HG02642 (cell line): ENCODE measurements around the gene AQP2.

Source experiments
- ATAC-seq: cut with Tn5 transposase; IDR thresholded peaks from one replicate; pipeline ENCODE4 v1.9.1; 2021; ENCODE audit warnings: mild to moderate bottlenecking; ENCODE audit not compliant: unreplicated experiment, poor library complexity

Gene AQP2, protein sequence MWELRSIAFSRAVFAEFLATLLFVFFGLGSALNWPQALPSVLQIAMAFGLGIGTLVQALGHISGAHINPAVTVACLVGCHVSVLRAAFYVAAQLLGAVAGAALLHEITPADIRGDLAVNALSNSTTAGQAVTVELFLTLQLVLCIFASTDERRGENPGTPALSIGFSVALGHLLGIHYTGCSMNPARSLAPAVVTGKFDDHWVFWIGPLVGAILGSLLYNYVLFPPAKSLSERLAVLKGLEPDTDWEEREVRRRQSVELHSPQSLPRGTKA

DNA sequence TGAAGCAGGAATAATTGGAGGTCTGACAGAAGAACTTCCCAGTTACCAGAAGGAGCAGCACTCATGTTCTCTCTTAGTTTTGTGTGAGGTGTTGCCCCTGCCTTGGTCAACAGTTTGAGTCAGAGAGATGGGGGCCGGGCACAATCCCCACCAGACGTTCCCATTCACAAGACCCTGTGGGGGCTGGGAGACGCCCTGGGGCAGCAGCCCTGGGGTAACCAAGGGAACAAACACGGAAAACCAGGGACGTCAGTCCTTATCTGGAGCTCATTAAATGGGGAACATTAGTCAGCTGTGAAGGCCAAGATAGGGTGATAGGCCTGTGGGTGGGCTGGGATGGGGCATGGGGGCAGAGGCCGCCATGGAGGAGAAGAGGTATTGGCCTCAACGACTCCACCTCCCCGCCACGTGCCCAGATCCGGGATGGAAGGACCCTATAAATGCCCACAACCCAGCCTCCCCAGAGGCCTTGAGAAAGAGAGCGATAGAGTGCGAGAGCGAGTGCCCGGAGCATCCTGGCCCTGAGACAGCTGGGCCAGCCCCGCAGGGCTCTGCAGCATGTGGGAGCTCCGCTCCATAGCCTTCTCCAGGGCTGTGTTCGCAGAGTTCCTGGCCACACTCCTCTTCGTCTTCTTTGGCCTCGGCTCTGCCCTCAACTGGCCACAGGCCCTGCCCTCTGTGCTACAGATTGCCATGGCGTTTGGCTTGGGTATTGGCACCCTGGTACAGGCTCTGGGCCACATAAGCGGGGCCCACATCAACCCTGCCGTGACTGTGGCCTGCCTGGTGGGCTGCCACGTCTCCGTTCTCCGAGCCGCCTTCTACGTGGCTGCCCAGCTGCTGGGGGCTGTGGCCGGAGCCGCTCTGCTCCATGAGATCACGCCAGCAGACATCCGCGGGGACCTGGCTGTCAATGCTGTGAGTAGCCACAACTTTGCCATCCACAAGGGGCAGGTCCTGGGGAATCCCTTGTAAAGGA, at the start of gene AQP2:
Gene AQP2 (plus strand): TSS at position 465 of the 979 bp plus-strand sequence. CDS start 94 bp downstream, at position 559.
- ATAC-seq: no peak

GRCh38 chr12:49901026-49901425, 49.5 kb upstream of the AQP2 start:
- no peak for ATAC-seq

GRCh38 chr12:49901986-49902385, 48.6 kb upstream of the AQP2 start:
- ATAC-seq: no peak

GRCh38 chr12:49902399-49903350, 47.9 kb upstream of the AQP2 start:
- no peak for ATAC-seq

DNA sequence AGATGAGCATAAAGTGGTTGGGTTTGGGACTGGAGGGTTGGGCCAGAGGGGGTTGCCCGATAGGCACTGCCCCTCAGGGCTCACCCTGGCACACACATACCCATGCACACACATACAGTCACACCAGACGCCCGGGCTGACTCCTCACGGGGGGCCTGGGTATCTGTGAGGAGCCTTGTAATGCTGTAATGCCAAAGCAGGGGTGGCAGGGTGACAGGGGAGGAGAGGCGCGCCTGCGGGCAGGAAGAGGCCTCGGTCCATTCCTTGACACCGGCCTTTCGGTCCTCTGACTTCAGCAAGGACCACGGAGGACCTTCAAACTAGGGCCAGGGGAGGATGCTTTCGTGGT, 47.2 kb upstream of the AQP2 start:
- no peak for ATAC-seq

- ATAC-seq: no peak
Observed at GRCh38 chr12:49903700-49904423, 46.7 kb upstream of the AQP2 start, which contains the start of gene FAIM2. Gene FAIM2 (minus strand): TSS chr12:49903900. CDS start chr12:49903792, 108 bp downstream.

- no peak for ATAC-seq
Observed at GRCh38 chr12:49904601-49905000, 45.9 kb upstream of the AQP2 start.

DNA sequence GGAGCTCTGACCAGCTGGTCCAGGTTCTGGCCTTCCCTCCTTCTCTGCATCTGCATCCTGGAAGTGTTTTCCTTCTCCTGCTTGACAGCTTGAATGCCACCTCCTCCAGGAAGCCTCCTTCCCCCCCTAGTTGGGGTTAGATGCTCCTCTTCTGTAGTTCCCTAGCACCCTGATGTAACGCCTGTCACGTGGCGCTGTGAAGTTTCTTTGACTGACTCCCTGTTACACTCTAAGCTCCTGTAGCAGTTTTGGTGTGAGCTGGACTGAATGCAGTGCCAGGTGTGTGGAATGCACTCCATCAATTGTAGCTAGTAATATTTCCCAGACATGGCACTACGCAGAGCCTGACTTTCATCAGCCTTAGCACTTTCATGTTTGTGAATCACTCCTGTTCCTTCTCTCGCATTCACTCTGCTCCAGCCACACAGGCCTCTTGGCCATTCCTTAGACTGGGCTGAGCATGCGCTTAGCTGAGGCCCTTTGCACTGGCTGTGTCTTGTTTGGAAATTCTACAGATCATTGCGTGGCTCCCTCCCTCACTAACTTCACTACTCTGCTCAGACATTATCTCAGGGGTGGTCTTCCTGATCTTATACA, 44.7 kb upstream of the AQP2 start:
- ATAC-seq: no peak

GRCh38 chr12:49907352-49907751, 43.2 kb upstream of the AQP2 start:
- ATAC-seq: no peak

DNA sequence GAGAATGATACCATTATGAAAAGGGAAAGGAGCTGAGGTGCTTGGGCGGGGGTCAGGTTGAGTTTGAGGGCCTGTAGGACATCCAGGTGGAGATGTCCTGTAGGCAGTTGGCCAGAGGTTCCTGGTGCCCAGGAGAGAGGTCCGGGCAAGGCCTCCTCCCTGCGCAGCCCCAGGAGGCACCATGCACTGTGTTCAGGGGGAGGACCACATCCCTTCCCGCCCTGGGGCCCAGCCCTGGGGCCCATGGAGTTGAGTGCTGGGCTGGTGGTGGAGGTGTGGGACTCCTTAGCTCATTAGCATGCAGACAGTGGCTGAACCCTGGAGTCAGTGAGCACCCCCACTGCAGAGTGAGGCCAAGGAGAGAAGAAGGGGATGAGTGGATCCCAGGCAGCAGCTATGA, 41.2 kb upstream of the AQP2 start:
- ATAC-seq: no peak

GRCh38 chr12:49909826-49910225, 40.7 kb upstream of the AQP2 start:
- no peak for ATAC-seq

- ATAC-seq: no peak
Observed at GRCh38 chr12:49910331-49911212, 40.0 kb upstream of the AQP2 start.

DNA sequence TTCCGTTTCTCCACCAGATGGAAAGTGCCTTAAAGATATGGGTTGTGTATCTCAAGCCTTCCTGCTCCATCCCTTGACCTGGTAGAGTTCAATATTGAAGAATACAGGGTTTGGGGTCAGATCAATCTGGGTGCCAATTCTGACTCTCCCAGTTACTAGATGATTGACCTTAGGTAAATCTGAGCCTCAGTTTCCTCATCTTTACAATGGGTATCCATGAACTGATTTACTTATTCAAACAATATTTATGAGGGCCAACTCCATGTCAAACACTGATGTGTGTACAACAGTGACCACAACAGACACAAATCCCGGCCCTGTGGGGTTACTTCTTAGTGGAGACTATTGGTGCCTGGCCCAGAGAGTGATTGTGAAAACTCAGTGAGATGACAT, 39.3 kb upstream of the AQP2 start:
- no peak for ATAC-seq

GRCh38 chr12:49912345-49913255, 37.9 kb upstream of the AQP2 start:
- no peak for ATAC-seq

GRCh38 chr12:49916129-49916919, 34.2 kb upstream of the AQP2 start:
- ATAC-seq: no peak

DNA sequence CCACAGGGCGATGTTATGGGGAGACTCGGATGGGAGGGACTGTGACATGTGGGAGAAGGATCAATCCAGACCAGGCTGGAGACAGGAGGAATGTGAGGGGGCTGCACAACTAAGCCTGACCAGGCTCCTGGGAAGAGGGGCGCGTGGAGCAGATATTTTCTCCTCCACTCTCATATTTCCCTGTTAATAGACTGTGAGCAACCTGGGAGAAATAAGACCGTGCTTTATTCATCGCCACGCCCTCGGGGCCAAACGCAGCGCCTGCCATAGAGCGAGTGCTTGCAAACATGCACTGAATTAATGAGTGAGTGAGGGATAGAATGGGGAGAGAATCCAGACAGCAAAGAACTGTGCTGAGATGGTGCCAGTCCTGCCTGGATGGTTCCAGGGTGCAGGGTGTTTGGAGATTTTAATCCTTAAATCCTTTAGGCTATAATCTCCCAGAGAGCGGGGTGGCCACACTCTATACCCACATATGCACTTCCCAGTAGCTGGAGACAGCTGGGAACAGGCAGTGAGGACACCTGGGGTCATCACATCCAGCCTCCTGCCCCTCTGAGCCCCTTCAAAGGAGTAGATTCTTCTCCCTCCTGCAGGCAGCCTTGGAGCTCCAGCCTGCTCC, 33.3 kb upstream of the AQP2 start:
- ATAC-seq: no peak
